ENCODE results near the gene CCDC9B. TPM values are rescaled to one million over a fixed set of nuclear protein-coding genes. Genes with fewer than 3 reads are reported as not detected.
A peak's percentile ranks its signal among the peaks of the same experiment; 100 is the strongest.

Gene CCDC9B
- total and polyA plus RNA-seq, 7 donors: 14.5 to 161 (median 87.0) TPM

GRCh38 chr15:40333922-40334492, 6.7 kb downstream of the CCDC9B start:
- peaks cover 0 to 29% of the 10 kb centered on the region in 2 donors for H3K36me3 ChIP-seq (ENCODE audit: insufficient read depth in 1 of 2, low read depth in 1 of 2)
- ATAC-seq: no peak
- H3K4me3 ChIP-seq: peak overlapping the region; percentile 22
- H3K9me3 ChIP-seq: no peaks in the 10 kb centered on the region
- intact Hi-C loops (cut with DNase I): no loop called here
- WGBS, 3 donors: 28 to 32% (median 30%) methylated on average over 11 to 12 of the region's 12 CpGs
- no peaks in the 10 kb centered on the region for H3K27me3 ChIP-seq (ENCODE audit: insufficient read depth in 3 of 3, low read length in 2 of 3)
- peaks cover 77% of the 10 kb centered on the region for H3K4me1 ChIP-seq
- peak; percentile 63 to 82 for DNase-seq
- TF ChIP-seq, protein P1, sequence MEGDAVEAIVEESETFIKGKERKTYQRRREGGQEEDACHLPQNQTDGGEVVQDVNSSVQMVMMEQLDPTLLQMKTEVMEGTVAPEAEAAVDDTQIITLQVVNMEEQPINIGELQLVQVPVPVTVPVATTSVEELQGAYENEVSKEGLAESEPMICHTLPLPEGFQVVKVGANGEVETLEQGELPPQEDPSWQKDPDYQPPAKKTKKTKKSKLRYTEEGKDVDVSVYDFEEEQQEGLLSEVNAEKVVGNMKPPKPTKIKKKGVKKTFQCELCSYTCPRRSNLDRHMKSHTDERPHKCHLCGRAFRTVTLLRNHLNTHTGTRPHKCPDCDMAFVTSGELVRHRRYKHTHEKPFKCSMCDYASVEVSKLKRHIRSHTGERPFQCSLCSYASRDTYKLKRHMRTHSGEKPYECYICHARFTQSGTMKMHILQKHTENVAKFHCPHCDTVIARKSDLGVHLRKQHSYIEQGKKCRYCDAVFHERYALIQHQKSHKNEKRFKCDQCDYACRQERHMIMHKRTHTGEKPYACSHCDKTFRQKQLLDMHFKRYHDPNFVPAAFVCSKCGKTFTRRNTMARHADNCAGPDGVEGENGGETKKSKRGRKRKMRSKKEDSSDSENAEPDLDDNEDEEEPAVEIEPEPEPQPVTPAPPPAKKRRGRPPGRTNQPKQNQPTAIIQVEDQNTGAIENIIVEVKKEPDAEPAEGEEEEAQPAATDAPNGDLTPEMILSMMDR (IDR thresholded peaks at IDR 0.05): no peak
- H3K27ac ChIP-seq: peak overlapping the region; percentile 73

GRCh38 chr15:40332113-40332781, 8.5 kb downstream of the CCDC9B start:
- peaks cover 71% of the 10 kb centered on the region for H3K4me1 ChIP-seq
- ATAC-seq (peak in 2 of 4 donors; percentile 13), DNase-seq (no peak)
- intact Hi-C loops (cut with DNase I): no loop called here
- 44 to 70% (median 49%) methylated on average over 8 of the region's 8 CpGs for WGBS, 3 donors
- H3K4me3 ChIP-seq: no peak overlapping the region
- H3K27me3 ChIP-seq (ENCODE audit: insufficient read depth in 3 of 3, low read length in 2 of 3): no peaks in the 10 kb centered on the region
- no peaks in the 10 kb centered on the region for H3K9me3 ChIP-seq
- H3K36me3 ChIP-seq (ENCODE audit: insufficient read depth in 1 of 2, low read depth in 1 of 2): peaks cover 0 to 36% of the 10 kb centered on the region in 2 donors
- H3K27ac ChIP-seq: peak overlapping the region; percentile 27
- TF ChIP-seq, protein P1 (IDR thresholded peaks at IDR 0.05): no peak

DNA sequence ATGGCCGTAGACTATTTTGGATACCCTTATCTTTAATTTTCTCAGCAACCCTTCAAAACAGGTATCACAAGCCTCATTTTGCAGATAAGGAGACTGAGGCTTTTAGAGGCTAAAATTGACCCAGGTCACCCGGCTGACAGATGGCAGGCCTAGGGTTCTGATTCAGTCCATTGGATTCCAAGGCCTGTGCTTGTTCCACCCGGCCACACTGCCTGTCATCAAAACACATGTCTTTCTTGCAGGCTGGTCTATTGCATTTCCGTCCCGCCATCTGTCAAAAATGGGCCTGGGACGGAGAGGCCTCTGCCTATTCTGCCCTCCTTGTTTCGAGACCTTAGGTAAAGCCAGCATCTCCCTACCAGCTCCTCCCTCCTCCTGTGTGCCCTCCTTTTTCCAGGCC, 9.1 kb downstream of the CCDC9B start:
- TF ChIP-seq, protein P1 (IDR thresholded peaks at IDR 0.05): no peak
- WGBS, 3 donors: 71 to 87% (median 79%) methylated on average over 7 of the region's 7 CpGs
- no peaks in the 10 kb centered on the region for H3K9me3 ChIP-seq
- H3K4me1 ChIP-seq: peaks cover 70% of the 10 kb centered on the region
- peaks cover 0 to 36% of the 10 kb centered on the region in 2 donors for H3K36me3 ChIP-seq (ENCODE audit: insufficient read depth in 1 of 2, low read depth in 1 of 2)
- intact Hi-C loops (cut with DNase I): no loop called here
- no peaks in the 10 kb centered on the region for H3K27me3 ChIP-seq (ENCODE audit: insufficient read depth in 3 of 3, low read length in 2 of 3)
- ATAC-seq (peak in 3 of 4 donors; percentile 36 to 54 (median 51)), DNase-seq (no peak)
- peak overlapping the region; percentile 27 for H3K27ac ChIP-seq
- H3K4me3 ChIP-seq: no peak overlapping the region

DNA sequence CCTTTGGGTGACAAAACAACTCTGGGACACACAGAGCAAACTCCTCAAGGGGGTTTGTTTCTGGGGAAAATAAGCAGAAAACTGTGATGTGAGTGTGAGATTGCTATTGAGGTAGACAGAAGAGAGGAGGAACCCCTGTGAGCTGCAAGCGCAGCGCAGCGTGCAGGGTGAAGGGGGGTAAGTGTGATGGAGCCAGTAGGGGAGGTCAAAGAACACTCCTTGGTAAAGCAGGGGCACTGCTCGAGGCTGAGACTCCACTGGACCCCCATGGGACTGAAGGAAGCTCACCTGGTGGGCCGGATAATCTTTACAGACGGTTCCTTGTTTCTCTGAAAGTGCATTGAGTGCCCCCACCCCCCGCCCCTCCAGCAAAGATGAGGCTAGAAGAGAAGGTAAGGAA, 9.7 kb downstream of the CCDC9B start:
- no peaks in the 10 kb centered on the region for H3K9me3 ChIP-seq
- TF ChIP-seq, protein P1 (IDR thresholded peaks at IDR 0.05): no peak
- intact Hi-C loops (cut with DNase I): no loop called here
- 68 to 92% (median 80%) methylated on average over 7 of the region's 7 CpGs for WGBS, 3 donors
- no peak overlapping the region for H3K27ac ChIP-seq
- DNase-seq (no peak), ATAC-seq (peak in 2 of 4 donors; percentile 16 to 21)
- peaks cover 72% of the 10 kb centered on the region for H3K4me1 ChIP-seq
- H3K27me3 ChIP-seq (ENCODE audit: insufficient read depth in 3 of 3, low read length in 2 of 3): no peaks in the 10 kb centered on the region
- H3K4me3 ChIP-seq: no peak overlapping the region
- H3K36me3 ChIP-seq (ENCODE audit: insufficient read depth in 1 of 2, low read depth in 1 of 2): peaks cover 0 to 32% of the 10 kb centered on the region in 2 donors
